ENCODE measurements around the gene ZNF503.

DNA sequence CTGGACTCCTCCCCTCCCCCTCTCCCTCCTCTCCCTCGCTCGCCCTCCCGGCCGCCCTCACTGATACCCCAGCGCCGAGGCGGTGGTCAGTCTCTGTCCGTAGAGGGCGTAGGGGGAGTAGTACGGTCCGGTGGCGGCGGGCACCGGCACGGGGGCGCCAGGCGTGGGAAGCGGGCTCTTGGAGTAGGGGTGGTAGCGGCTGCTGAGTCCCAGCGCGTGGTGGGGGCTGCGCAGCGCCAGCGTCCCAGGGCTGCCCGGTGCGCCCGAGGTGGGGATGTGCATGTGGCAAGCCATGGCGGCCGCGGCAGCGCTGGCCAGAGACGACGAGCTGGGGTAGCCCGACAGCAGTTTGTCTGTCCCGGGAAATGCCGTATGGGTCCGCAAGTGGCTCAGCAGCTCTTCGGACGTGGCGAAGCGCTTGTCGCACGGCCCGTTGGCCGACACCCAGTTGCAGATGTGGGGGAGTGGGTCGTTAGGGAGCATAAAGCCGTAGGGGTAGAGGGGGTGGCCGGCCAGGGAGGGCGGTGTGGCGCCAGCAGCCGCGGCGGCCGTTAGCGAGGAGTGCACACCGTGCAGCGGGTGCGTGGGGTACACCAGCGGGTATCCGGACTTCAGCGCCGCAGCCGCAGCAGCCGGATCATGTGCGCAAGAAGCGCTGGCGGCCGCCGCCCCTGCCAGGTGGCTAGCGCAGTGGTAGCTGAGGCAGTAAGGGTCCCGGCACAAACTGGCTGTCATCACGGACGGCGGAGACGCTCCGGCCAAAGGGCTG lies 2.7 kb downstream of the ZNF503 start:
- TF ChIP-seq, protein P1, sequence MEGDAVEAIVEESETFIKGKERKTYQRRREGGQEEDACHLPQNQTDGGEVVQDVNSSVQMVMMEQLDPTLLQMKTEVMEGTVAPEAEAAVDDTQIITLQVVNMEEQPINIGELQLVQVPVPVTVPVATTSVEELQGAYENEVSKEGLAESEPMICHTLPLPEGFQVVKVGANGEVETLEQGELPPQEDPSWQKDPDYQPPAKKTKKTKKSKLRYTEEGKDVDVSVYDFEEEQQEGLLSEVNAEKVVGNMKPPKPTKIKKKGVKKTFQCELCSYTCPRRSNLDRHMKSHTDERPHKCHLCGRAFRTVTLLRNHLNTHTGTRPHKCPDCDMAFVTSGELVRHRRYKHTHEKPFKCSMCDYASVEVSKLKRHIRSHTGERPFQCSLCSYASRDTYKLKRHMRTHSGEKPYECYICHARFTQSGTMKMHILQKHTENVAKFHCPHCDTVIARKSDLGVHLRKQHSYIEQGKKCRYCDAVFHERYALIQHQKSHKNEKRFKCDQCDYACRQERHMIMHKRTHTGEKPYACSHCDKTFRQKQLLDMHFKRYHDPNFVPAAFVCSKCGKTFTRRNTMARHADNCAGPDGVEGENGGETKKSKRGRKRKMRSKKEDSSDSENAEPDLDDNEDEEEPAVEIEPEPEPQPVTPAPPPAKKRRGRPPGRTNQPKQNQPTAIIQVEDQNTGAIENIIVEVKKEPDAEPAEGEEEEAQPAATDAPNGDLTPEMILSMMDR (IDR thresholded peaks at IDR 0.05), result no peak
- no peak for TF ChIP-seq POLR2A (IDR thresholded peaks at IDR 0.05)

All from esophagus squamous epithelium (tissue), 4 donors.